Endothelial cell of umbilical vein (primary cell): ENCODE results near the gene CCDC102B.

ENCODE experiments used
- CTCF ChIP-seq, 2 donors: IDR thresholded peaks; 1 replicate in 1 of 2; 2 replicates in 1 of 2; pipeline ENCODE4 v1.5.1; 2011; ENCODE audit warnings: low read length in 2 of 2, mild to moderate bottlenecking in 2 of 2, moderate library complexity in 2 of 2, control low read depth in 1 of 2, inconsistent platforms in 1 of 2, low read depth in 1 of 2; ENCODE audit not compliant: insufficient read depth in 1 of 2; ENCODE audit errors: extremely low read depth in 1 of 2
- EZH2 ChIP-seq: IDR thresholded peaks from 2 replicates; pipeline ENCODE4 v1.6.1; 2012; ENCODE audit warnings: borderline replicate concordance, low read depth, mild to moderate bottlenecking, moderate library complexity, low read length, inconsistent platforms; ENCODE audit not compliant: severe bottlenecking
- JUN ChIP-seq: IDR thresholded peaks from 2 replicates; pipeline ENCODE4 v1.6.1; 2011; ENCODE audit warnings: borderline replicate concordance, low read depth; ENCODE audit not compliant: insufficient read length, insufficient read depth
- MAX ChIP-seq: IDR thresholded peaks from 2 replicates; pipeline ENCODE4 v1.6.1; 2011; ENCODE audit not compliant: insufficient read depth, insufficient read length
- MYC ChIP-seq: IDR thresholded peaks from one replicate; pipeline ENCODE4 v1.6.1; 2011; ENCODE audit warnings: mild to moderate bottlenecking, low read depth, low read length
- POLR2AphosphoS5 ChIP-seq: IDR thresholded peaks from 2 replicates; pipeline ENCODE4 v1.6.1; 2012; ENCODE audit warnings: low read depth, mild to moderate bottlenecking, control low read depth, low read length, moderate library complexity; ENCODE audit not compliant: insufficient read depth

- TF ChIP-seq CTCF (IDR thresholded peaks at IDR 0.05; ENCODE audit: extremely low read depth in 1 of 2, insufficient read depth in 1 of 2, low read depth in 1 of 2, low read length in 2 of 2) (no peak), EZH2 (no peak), POLR2AphosphoS5 (no peak), JUN (no peak), MAX (no peak), MYC (no peak)
Measured at GRCh38 chr18:68839701-68840100, 41.8 kb downstream of the CCDC102B start.
